ENCODE measurements around the gene PDZK1. TPM values are rescaled to one million over a fixed set of nuclear protein-coding genes. Genes with fewer than 3 reads are reported as not detected.
"Not testable (repeated sequence)": the region's sequence is repeated elsewhere in the genome, so short reads cannot be mapped to it uniquely, and the experiment has no call there.

The PDZK1 gene
- total RNA-seq, 1 experiment from 2014 or later: 0.27 TPM

- CTCF ChIA-PET; H3K9ac ChIP-seq (ENCODE audit: low read length); H3K4me1 ChIP-seq (ENCODE audit: control insufficient read depth in 1 of 2, insufficient read depth in 2 of 2, low read length in 2 of 2); ATAC-seq; H3K27me3 ChIP-seq (ENCODE audit: insufficient read depth, low read length); POLR2A ChIA-PET; DNase-seq (ENCODE audit: low read depth, low spot score); H2AFZ ChIP-seq (ENCODE audit: low read depth, low read length, poor library complexity, severe bottlenecking); H3K9me2 ChIP-seq (ENCODE audit: insufficient read depth); H3K9me3 ChIP-seq (ENCODE audit: control insufficient read depth in 1 of 2, insufficient read depth in 1 of 2, low read depth in 1 of 2, low read length in 2 of 2); H4K20me1 ChIP-seq (ENCODE audit: insufficient read depth); H3K27ac ChIP-seq (ENCODE audit: low read depth, low read length); H3K36me3 ChIP-seq (ENCODE audit: control insufficient read depth in 1 of 2, insufficient read depth in 2 of 2, low read length in 2 of 2); H3K79me2 ChIP-seq (ENCODE audit: insufficient read depth, low read length); RAD21 ChIA-PET (ENCODE audit: low non-redundant PET in 1 of 2, low total read pairs in 2 of 2, uncharacterized antibody in 2 of 2, unreplicated experiment in 2 of 2); BruUV-seq (replicated peaks); intact Hi-C loops (cut with micrococcal nuclease); H3K4me2 ChIP-seq (ENCODE audit: low read length); H3K4me3 ChIP-seq (replicated peaks in 1 of 2; ENCODE audit: low read depth in 1 of 2, low read length in 2 of 2): not testable (repeated sequence)
These were observed 44.7 kb downstream of the PDZK1 start for GRCh38 chr1:145662502-145662901.

GRCh38 chr1:145656245-145656943 lies 50.8 kb downstream of the PDZK1 start:
- H3K9me3 ChIP-seq (ENCODE audit: control insufficient read depth in 1 of 2, insufficient read depth in 1 of 2, low read depth in 1 of 2, low read length in 2 of 2); BruUV-seq (replicated peaks); intact Hi-C loops (cut with micrococcal nuclease); ATAC-seq; H3K4me3 ChIP-seq (replicated peaks in 1 of 2; ENCODE audit: low read depth in 1 of 2, low read length in 2 of 2); H2AFZ ChIP-seq (ENCODE audit: low read depth, low read length, poor library complexity, severe bottlenecking); POLR2A ChIA-PET; DNase-seq (ENCODE audit: low read depth, low spot score); H3K9ac ChIP-seq (ENCODE audit: low read length); H3K79me2 ChIP-seq (ENCODE audit: insufficient read depth, low read length); RAD21 ChIA-PET (ENCODE audit: low non-redundant PET in 1 of 2, low total read pairs in 2 of 2, uncharacterized antibody in 2 of 2, unreplicated experiment in 2 of 2); H3K4me2 ChIP-seq (ENCODE audit: low read length); H3K4me1 ChIP-seq (ENCODE audit: control insufficient read depth in 1 of 2, insufficient read depth in 2 of 2, low read length in 2 of 2); H3K27me3 ChIP-seq (ENCODE audit: insufficient read depth, low read length); H3K27ac ChIP-seq (ENCODE audit: low read depth, low read length); H3K36me3 ChIP-seq (ENCODE audit: control insufficient read depth in 1 of 2, insufficient read depth in 2 of 2, low read length in 2 of 2); H3K9me2 ChIP-seq (ENCODE audit: insufficient read depth); H4K20me1 ChIP-seq (ENCODE audit: insufficient read depth); CTCF ChIA-PET: not testable (repeated sequence)

GRCh38 chr1:145643990-145644389 lies 63.2 kb downstream of the PDZK1 start:
- not testable (repeated sequence) for H3K79me2 ChIP-seq (ENCODE audit: insufficient read depth, low read length); H3K36me3 ChIP-seq (ENCODE audit: control insufficient read depth in 1 of 2, insufficient read depth in 2 of 2, low read length in 2 of 2)

GRCh38 chr1:145641886-145642285 lies 65.3 kb downstream of the PDZK1 start:
- H3K79me2 ChIP-seq (ENCODE audit: insufficient read depth, low read length); BruUV-seq (replicated peaks); H3K4me1 ChIP-seq (ENCODE audit: control insufficient read depth in 1 of 2, insufficient read depth in 2 of 2, low read length in 2 of 2); H3K9ac ChIP-seq (ENCODE audit: low read length); H2AFZ ChIP-seq (ENCODE audit: low read depth, low read length, poor library complexity, severe bottlenecking); DNase-seq (ENCODE audit: low read depth, low spot score); ATAC-seq; intact Hi-C loops (cut with micrococcal nuclease); CTCF ChIA-PET; H3K27ac ChIP-seq (ENCODE audit: low read depth, low read length); H4K20me1 ChIP-seq (ENCODE audit: insufficient read depth); H3K9me2 ChIP-seq (ENCODE audit: insufficient read depth); H3K36me3 ChIP-seq (ENCODE audit: control insufficient read depth in 1 of 2, insufficient read depth in 2 of 2, low read length in 2 of 2); H3K27me3 ChIP-seq (ENCODE audit: insufficient read depth, low read length); H3K4me3 ChIP-seq (replicated peaks in 1 of 2; ENCODE audit: low read depth in 1 of 2, low read length in 2 of 2); H3K9me3 ChIP-seq (ENCODE audit: control insufficient read depth in 1 of 2, insufficient read depth in 1 of 2, low read depth in 1 of 2, low read length in 2 of 2); RAD21 ChIA-PET (ENCODE audit: low non-redundant PET in 1 of 2, low total read pairs in 2 of 2, uncharacterized antibody in 2 of 2, unreplicated experiment in 2 of 2); POLR2A ChIA-PET; H3K4me2 ChIP-seq (ENCODE audit: low read length): not testable (repeated sequence)

More at GRCh38 chr1:145643990-145644389, 63.2 kb downstream of the PDZK1 start:
- H3K9ac ChIP-seq (ENCODE audit: low read length); DNase-seq (ENCODE audit: low read depth, low spot score); intact Hi-C loops (cut with micrococcal nuclease); POLR2A ChIA-PET; H3K4me1 ChIP-seq (ENCODE audit: control insufficient read depth in 1 of 2, insufficient read depth in 2 of 2, low read length in 2 of 2); H2AFZ ChIP-seq (ENCODE audit: low read depth, low read length, poor library complexity, severe bottlenecking); H3K9me3 ChIP-seq (ENCODE audit: control insufficient read depth in 1 of 2, insufficient read depth in 1 of 2, low read depth in 1 of 2, low read length in 2 of 2); RAD21 ChIA-PET (ENCODE audit: low non-redundant PET in 1 of 2, low total read pairs in 2 of 2, uncharacterized antibody in 2 of 2, unreplicated experiment in 2 of 2); CTCF ChIA-PET; H3K27ac ChIP-seq (ENCODE audit: low read depth, low read length); H3K4me3 ChIP-seq (replicated peaks in 1 of 2; ENCODE audit: low read depth in 1 of 2, low read length in 2 of 2); H4K20me1 ChIP-seq (ENCODE audit: insufficient read depth); H3K9me2 ChIP-seq (ENCODE audit: insufficient read depth); H3K4me2 ChIP-seq (ENCODE audit: low read length); BruUV-seq (replicated peaks); ATAC-seq; H3K27me3 ChIP-seq (ENCODE audit: insufficient read depth, low read length): not testable (repeated sequence)
